HG03354 (cell line): Measurements from ENCODE around the gene CHD3.
"Not testable (repeated sequence)": the region's sequence is repeated elsewhere in the genome, so short reads cannot be mapped to it uniquely, and the experiment has no call there.

ENCODE experiments used
- ATAC-seq: cut with Tn5 transposase; IDR thresholded peaks from one replicate; pipeline ENCODE4 v1.9.1; 2021; ENCODE audit warnings: mild to moderate bottlenecking; ENCODE audit not compliant: unreplicated experiment, poor library complexity, severe bottlenecking

CHD3 gene

GRCh38 chr17:7862692-7863437 lies 25.7 kb upstream of the CHD3 start:
- no peak for ATAC-seq

GRCh38 chr17:7864384-7864783 lies 24.2 kb upstream of the CHD3 start:
- not testable (repeated sequence) for ATAC-seq

DNA sequence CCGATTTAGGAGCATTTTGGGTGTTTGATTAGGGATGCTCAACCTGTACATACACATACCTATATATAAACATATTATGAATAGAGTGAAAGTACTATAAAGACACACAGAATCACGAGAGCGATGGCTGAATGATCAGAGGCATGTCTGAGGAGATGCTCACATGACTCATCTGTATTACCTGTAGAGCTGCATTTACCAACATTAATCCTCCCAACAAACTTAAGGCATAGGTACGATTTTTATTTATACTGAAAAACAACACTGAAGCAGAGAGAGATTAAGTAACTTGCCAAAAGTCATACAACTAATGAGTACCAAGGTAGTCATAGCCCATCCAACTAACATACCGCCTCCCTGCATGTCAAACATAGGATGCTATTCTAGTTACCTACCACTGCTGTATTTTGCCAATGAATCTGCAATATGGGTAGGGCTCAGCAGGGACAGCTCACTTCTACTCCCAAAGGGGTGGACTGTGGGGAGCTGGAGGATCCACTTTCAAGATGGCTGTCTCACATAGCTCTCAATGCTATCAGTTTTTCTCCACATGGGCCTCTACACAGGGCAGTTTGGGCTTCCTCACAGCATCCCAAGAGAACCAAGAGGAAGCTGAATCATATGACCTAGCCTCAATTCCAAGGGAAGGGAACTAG lies 23.5 kb upstream of the CHD3 start:
- ATAC-seq = no peak

GRCh38 chr17:7867881-7868329 lies 20.7 kb upstream of the CHD3 start:
- ATAC-seq = no peak

- ATAC-seq = no peak
These were observed 15.5 kb upstream of the CHD3 start for GRCh38 chr17:7873051-7873450.

GRCh38 chr17:7875804-7876370 lies 12.7 kb upstream of the CHD3 start:
- ATAC-seq = no peak

- ATAC-seq = no peak
These were observed 10.4 kb upstream of the CHD3 start for GRCh38 chr17:7878234-7878633.

DNA sequence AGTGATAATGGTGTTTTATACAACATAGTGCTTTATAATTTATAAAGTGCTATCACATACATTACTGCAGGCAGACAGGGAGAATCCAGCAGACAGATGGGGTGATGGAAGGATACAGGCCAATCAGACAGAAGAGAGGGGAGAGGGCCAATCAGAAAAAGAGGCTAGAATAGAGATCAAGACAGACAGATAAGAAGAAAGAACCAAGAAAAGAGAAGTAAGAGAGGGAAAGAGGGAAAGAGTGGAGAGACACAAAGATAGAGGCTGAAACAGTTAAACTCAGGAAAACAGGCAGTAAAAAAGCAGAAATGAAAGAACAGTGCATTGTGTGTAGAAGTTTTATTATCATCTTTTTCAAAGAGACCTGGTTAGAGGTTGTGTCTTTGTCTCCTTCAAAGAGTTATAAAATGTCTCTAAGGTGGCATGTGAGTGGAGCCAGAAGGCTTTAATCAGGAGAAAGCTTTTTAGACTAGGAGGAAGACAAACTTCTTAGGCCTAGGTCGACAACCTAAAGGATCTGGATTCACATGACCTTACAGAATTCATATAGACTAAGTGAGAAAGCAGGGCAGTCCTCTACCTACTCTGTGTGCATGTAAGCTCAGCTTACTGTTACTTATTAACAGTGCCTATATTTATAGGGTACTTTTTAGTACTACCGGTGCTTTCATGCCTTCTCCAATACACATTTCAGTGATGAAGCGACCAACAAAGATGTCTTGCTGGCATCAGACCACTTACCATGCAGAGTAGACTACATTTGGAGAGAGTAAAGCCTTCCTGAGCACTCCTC lies 8.3 kb upstream of the CHD3 start:
- ATAC-seq = no peak

DNA sequence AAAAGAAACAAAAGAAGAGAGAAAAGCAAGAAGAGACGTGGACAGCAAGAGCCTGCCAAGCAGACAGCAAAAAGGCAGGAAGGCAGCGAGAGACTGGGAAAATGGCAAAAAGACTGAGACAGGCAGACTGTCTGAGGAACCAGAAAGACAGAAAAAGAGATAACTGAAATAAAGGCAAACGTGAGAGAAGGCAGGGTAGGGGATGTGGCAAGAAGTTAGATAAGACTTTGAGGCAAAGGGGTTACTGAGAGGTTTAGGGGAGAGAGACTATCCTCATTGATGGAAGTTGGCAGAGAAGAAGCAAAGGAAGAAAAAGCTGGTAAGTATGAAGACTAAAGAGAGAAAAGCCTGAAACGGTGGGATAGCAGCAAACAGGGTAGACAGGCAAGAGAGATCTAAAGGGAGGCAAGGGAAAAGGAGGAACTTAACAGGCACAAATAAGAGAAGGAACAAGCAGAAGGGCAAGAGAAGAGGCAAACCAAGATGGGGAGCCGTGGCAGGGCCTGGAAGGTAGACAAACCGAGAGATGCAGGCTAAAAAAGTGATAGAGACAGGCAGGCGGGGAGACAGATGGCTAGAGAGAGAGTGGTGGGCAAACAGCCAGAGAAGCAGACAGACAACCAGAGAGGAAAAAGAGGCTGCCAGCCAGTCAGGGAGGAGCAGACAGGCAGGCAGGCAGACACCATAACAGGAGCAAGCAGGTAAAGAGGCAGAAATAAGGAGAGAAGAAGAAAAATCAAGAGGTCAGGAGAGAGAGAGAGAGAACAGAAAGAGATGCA lies 7.1 kb upstream of the CHD3 start:
- no peak for ATAC-seq

GRCh38 chr17:7882068-7882467 lies 6.5 kb upstream of the CHD3 start:
- no peak for ATAC-seq

GRCh38 chr17:7882629-7883028 lies 6.0 kb upstream of the CHD3 start:
- no peak for ATAC-seq

- no peak for ATAC-seq
These were observed 4.7 kb upstream of the CHD3 start for GRCh38 chr17:7883781-7884386.

DNA sequence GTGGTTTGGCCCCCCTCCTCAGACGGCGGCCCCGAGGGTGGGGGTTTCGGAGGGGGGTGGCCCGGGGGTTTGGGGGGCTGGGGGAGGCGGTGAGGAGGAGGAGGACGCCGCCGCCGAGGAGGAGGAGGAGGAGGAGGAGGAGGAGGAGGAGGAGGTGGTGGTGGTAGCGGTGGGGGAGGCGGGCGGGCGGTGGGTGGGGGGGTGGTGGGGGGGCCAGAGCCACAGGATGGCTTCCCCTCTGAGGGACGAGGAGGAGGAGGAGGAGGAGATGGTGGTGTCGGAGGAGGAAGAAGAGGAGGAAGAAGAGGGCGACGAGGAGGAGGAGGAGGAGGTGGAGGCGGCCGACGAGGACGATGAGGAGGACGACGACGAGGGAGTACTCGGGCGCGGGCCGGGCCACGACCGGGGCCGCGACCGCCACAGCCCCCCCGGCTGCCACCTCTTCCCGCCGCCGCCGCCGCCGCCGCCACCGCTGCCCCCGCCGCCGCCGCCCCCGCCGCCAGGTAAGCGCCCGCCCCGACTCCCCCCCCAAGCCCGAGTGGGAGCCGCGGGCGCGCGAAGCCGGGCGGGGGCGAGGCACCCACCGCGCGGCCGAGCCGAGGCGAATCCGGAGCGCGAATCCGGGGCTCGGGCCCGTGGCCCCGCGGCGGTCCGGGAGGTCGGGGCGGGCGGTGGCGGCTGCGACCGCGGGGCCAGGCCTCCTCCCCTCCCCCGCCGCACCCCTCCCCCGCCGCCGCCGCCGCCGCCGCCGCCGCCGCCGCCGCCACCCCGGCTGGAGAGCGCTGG lies 3.8 kb upstream of the CHD3 start:
- ATAC-seq = no peak

DNA sequence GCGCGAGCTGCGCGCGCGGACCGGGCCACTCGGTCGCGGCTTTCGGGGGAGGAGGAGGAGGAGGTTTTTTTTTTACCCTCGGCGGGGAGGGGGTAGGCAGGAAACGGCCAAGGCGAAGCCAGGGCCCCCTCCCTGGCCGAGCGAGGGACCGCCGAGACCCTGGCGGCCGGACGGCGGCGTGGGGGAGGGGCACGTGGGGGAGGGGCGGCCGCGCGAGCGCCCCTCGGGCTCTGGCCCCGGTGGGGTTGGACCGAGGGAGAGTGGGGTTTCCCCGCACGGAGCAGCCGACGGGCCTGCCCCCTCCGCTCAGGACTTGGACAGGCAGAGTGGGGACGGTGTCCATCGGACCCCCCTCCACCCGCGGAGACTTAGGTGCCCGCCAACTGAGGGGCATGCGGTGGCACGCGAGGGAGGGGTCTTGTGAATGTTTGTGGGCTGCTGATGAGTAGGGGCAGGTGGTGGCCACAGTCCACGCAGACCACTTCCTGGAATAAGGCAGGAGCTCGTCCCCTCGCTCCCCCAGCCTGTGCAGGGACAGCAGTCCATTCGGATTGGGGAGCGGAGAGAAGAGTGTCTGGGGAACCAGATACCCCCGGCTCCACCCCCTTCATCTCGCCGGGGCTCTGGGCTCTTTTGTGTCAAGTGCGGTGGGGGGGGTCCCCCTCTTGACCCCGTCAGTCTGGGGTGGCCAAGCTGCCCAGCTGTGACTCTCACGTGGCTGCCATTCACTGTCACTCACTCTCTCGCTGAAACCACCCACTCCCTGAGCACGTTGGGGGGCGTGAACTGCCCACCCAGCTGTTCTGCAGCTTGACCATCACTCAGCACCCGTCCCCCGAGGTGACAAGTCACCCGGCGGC lies 3.0 kb upstream of the CHD3 start:
- ATAC-seq = peak; percentile 28

- ATAC-seq = no peak
These were observed 2.2 kb upstream of the CHD3 start for GRCh38 chr17:7886227-7887037.

GRCh38 chr17:7887038-7887481 lies 1.5 kb upstream of the CHD3 start:
- ATAC-seq = no peak
